ENCODE results near the gene GLIS1.

DNA sequence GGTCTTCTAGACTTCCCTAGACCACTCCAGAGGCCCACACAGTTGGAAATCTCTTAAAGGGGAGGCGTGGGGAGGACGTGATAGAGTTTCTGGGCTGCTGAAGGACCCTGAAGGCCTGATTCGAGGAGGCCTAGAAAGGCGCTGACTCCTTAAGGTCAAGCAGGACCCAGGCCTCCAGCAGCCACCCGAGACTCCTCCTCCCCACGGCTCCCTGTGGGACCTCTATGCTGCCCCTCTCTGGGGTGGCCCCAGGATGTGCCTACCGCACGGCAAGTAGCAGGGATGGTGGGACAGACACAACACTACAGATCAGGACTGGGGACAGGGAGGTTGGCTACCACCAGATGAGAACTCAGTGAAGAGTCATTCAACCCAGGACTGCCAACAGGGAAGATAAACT, 77.5 kb downstream of the GLIS1 start:
- TF ChIP-seq, protein P1, sequence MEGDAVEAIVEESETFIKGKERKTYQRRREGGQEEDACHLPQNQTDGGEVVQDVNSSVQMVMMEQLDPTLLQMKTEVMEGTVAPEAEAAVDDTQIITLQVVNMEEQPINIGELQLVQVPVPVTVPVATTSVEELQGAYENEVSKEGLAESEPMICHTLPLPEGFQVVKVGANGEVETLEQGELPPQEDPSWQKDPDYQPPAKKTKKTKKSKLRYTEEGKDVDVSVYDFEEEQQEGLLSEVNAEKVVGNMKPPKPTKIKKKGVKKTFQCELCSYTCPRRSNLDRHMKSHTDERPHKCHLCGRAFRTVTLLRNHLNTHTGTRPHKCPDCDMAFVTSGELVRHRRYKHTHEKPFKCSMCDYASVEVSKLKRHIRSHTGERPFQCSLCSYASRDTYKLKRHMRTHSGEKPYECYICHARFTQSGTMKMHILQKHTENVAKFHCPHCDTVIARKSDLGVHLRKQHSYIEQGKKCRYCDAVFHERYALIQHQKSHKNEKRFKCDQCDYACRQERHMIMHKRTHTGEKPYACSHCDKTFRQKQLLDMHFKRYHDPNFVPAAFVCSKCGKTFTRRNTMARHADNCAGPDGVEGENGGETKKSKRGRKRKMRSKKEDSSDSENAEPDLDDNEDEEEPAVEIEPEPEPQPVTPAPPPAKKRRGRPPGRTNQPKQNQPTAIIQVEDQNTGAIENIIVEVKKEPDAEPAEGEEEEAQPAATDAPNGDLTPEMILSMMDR (IDR thresholded peaks at IDR 0.05), result no peak
- TF ChIP-seq POLR2A (IDR thresholded peaks at IDR 0.05), result no peak

Data from lower leg skin (tissue), 3 donors.